ENCODE measurements around the gene UHRF1.
"Not testable (repeated sequence)": the region's sequence is repeated elsewhere in the genome, so short reads cannot be mapped to it uniquely, and the experiment has no call there.

Gene UHRF1

GRCh38 chr19:4909156-4909896 is at the start of gene UHRF1:
UHRF1 (plus strand) TSS chr19:4909501; CDS start chr19:4910886, 1,385 bp downstream.
- DNase-seq (ENCODE audit: low read depth in 1 of 2, low spot score in 1 of 2) = peak in 1 of 2 donors; percentile 14

GRCh38 chr19:4859697-4860096 is 49.6 kb upstream of the UHRF1 start:
- no peak for DNase-seq (ENCODE audit: low read depth in 1 of 2, low spot score in 1 of 2)

DNA sequence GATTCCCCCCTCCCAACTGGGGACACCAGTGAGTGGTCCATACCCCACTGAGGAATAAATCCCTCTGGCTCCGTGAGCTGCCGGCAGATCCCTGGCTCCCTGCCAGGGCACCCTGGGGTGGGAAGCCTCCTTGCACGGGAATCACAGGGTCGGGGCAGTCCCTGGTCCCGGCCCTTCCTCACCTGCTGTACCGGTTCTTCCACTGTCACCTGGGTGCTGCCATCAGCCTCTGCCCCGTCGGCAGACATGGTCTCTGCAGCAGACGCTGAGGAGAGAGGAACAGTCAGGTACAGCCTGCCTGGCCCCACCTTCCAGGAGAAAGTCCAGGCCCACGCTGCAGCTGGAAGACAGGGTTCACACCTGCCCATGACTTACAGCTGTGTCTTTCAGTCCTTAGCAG is 48.2 kb upstream of the UHRF1 start:
- DNase-seq (ENCODE audit: low read depth in 1 of 2, low spot score in 1 of 2) = no peak

DNA sequence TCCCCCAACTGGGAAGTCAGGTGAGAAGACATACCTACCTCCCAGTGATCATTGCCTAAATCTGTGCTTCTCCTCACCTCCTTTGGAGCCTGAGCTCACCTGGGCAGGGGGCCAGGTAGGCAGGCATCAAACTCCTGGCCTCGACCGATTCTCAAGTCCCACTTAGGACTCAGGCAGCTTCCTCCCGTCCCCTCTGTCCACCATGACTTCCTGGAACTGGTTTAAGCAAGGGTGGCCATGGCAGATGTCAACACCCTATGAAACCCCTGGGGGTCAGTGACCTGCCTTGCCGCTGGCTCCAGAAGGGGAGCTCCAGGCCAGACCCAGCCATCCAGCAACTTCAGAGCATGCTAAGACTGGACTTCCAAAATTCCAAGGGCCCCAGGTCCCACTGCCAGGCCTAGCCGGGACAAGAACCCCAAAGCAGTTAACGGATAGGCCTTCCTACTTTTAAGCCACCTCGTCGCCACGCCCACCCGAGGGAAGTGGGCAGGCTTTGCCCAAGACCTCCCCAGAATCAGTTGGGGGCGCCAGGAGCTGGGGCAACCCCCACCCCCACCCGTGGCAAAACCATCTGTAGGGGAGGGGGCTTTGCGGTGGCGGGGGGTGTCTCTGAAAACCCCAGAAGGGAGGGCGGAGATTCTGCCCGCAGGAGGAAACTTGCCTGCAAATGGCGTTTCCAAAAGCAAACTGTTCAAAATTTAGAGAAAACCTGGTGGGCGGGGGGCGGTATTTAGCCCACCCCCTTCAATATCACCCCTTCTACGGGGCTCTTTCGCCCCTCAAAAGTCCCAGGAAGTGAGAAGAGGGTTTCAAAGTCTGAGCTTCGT is 42.5 kb upstream of the UHRF1 start:
- peak in 1 of 2 donors; percentile 17 for DNase-seq (ENCODE audit: low read depth in 1 of 2, low spot score in 1 of 2)

- DNase-seq (ENCODE audit: low read depth in 1 of 2, low spot score in 1 of 2) = peak; percentile 82 to 85
Measured at GRCh38 chr19:4867534-4868285, 41.6 kb upstream of the UHRF1 start, which contains the start of gene PLIN3. PLIN3 (minus strand) TSS chr19:4867667; CDS start chr19:4861394, 6,273 bp downstream.

DNA sequence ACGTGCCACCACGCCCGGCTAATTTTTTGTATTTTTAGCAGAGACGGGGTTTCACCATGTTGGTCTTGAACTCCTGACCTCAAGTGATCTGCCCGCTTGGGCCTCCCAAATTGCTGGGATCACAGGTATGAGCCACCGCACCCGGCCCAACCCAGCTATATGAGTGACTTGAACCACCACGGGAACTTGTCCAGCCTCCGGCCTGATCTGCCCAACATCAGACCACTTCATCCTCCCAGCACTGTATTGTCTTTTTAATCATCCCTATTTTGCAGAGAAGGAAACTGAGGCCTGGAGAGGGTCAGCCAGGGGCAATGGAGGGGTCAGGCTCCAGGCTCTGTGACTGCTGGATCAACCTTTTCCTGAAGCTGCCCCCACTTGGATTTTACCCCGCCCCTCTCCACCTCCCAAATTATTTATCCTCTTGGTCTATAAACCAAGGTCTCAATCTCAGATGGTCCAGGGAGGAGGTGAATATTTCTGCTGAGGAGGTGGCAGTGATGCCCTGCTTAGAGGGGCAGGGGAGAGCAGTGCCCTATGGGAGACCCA is 40.9 kb upstream of the UHRF1 start:
- DNase-seq (ENCODE audit: low read depth in 1 of 2, low spot score in 1 of 2) = no peak

DNA sequence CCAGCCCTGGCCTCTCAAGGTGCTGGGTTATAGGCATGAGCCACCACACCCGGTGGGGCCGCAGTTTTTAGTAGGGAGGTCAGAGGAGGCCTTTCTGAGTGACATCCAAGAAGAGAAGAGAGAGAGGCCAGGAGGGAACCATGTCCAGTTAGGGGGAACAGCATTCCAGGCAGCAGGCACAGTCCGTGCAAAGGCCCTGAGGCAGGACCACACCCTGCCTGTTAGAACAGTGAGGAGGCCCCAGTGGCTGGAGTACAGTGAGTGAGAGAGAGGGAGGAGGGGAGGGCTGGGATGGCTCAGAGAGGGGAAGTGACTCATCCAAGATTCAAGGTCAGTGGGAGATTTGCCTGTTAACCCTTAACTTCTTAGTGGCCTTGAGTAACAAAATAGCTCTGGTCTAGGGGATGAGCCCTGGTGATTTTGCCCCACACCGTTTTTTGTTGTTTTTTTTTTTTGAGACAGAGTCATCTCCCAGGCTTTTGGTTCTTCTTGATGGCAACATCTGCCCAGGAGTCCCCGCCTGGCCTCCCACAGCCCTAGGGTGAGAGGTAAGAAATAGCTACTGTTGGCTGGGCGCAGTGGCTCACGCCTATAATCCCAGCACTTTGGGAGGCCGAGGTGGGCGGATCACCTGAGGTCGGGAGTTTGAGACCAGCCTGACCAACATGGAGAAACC is 39.1 kb upstream of the UHRF1 start:
- no peak for DNase-seq (ENCODE audit: low read depth in 1 of 2, low spot score in 1 of 2)

- DNase-seq (ENCODE audit: low read depth in 1 of 2, low spot score in 1 of 2) = no peak
Measured at GRCh38 chr19:4871711-4872110, 37.6 kb upstream of the UHRF1 start.

GRCh38 chr19:4873930-4874329 is 35.4 kb upstream of the UHRF1 start:
- DNase-seq (ENCODE audit: low read depth in 1 of 2, low spot score in 1 of 2) = no peak

- DNase-seq (ENCODE audit: low read depth in 1 of 2, low spot score in 1 of 2) = no peak
Measured at GRCh38 chr19:4877753-4878490, 31.4 kb upstream of the UHRF1 start.

DNA sequence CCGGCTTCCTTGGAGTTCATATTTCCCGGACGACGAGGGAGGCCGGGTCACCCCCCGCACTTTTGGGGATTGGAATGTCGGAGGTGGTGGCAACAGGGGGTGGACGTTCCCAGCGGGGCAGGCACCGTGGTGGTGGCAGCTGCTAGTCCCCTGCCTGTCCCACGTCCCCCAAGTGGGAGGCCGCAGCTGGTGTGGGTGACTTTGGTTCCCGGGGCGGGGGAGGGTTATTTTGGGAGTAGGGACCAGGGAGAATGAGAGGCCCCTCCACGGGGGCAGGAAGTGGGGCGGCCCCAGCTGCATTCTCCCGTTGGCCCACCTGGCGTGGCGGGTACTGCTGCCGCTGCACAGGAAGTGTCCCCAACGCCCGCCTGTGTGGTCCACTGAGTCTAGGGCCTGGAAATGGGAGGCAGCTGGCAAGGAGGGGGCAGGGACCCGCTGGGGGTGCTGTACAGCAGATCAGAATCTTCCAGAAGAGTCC is 30.8 kb upstream of the UHRF1 start:
- no peak for DNase-seq (ENCODE audit: low read depth in 1 of 2, low spot score in 1 of 2)

DNA sequence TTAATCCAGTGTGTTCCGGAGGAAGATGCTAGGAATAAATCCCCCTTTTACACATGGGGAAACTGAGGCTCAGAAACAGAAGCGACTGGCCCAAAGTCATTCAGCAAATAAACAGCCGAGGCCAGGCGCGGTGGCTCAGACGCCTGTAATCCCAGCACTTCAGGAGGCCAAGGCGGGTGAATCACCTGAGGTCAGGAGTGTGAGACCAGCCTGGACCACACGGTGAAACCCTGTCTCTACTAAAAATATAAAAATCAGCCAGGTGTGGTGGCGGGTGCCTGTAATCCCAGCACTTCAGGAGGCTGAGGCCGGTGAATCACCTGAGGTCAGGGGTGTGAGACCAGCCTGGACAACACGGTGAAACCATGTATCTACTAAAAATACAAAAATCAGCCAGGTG is 30.3 kb upstream of the UHRF1 start:
- no peak for DNase-seq (ENCODE audit: low read depth in 1 of 2, low spot score in 1 of 2)

DNA sequence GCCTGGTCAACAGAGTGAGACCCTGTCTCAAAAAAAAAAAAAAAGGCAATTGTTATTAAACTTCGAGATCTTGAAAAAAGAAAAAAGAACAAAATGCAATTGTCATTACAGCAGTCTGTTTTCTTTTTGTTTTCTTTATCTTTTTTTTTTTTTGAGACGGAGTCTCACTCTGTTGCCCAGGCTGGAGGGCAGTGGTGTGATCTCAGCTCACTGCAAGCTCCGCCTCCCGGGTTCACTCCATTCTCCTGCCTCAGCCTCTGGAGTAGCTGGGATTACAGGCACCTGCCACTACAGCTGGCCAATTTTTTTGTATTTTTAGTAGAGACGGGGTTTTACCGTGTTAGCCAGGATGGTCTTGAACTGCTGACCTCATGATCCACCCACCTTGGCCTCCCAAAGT is 26.4 kb upstream of the UHRF1 start:
- not testable (repeated sequence) for DNase-seq (ENCODE audit: low read depth in 1 of 2, low spot score in 1 of 2)

DNA sequence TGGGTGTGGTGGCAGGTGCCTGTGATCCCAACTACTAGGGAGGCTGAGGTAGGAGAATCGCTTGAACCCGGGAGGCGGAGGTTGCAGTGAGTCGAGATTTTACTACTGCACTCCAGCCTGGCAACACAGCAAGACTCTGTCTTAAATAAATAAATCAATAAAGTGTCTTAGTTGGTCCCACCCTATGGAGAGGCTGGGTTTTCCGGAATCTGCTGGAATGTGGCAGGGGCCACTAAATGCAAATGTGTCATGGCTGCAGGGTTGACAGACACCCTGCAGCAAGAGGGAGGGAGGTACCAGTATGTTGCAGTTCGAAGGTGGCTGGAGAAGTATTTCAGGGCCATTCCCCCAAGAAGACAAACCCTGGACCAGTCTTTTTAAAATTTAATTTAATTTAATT is 24.3 kb upstream of the UHRF1 start:
- DNase-seq (ENCODE audit: low read depth in 1 of 2, low spot score in 1 of 2) = not testable (repeated sequence)

GRCh38 chr19:4887803-4888202 is 21.5 kb upstream of the UHRF1 start:
- not testable (repeated sequence) for DNase-seq (ENCODE audit: low read depth in 1 of 2, low spot score in 1 of 2)

DNA sequence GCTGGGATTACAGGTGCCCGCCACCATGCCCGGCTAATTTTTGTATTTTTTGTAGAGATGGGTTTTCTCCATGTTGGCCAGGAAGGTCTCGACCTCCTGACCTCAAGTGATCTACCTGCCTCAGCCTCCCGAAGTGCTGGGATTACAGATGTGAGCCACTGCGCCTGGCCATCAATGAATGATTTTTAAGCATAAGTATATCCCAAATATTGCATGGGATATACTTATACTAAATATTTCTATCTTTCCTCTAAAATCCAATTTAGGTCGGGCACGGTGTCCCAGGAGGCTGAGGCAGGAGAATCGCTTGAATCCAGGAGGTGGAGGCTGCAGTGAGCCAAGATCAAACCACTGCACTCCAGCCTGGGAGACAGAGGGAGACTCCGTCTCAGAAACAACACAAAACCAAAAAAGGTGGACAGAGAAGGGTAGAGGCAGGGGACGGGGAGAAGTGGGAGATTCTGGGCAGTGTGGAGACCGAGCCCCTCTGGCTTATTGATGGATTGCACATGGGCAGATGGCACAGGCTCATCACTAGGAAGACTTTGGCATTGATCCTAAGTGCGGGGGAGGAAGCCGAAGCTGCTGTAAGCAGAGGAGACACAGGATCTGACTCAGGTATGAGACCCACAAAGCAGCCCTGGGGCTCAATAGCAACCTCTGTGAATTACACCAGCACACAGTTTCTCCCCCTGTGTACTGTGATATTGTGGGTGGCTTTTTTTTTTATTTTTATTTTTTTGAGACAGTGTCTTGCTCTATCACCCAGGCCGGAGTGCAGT is 20.1 kb upstream of the UHRF1 start:
- no peak for DNase-seq (ENCODE audit: low read depth in 1 of 2, low spot score in 1 of 2)

DNA sequence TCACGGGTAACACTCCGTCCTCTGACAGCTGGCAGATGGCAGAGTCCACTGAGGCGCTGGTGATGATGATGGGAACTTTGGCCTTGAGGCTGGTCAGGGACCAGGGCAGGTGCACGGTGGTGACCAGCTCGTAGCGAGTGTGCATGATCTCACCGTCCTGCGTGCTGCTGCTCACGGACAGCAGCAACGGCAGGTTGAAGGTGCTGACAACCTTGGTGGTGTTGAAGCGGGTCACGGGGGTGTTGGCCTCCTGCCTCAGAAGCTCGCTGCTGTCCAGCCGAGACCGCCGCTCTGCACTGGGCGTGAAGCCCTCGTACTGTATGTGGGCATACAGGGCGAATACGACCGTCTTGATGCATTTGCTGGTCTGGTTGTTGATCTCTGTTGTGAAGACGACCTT is 18.2 kb upstream of the UHRF1 start:
- DNase-seq (ENCODE audit: low read depth in 1 of 2, low spot score in 1 of 2) = no peak

- not testable (repeated sequence) for DNase-seq (ENCODE audit: low read depth in 1 of 2, low spot score in 1 of 2)
Measured at GRCh38 chr19:4892962-4893361, 16.3 kb upstream of the UHRF1 start.

GRCh38 chr19:4896372-4896771 is 12.9 kb upstream of the UHRF1 start:
- no peak for DNase-seq (ENCODE audit: low read depth in 1 of 2, low spot score in 1 of 2)

All from activated T-helper 1 cell treated with anti-CD3 and anti-CD28 coated beads, Interleukin-2, amount 50 U/mL, for 16 hours (primary cell).